DOHH2 (cell line): ENCODE measurements around the gene PRKCE.

Experiments
- H3F3A ChIP-seq: fragments of 200-600 bp; sonication (generic), shearing (Covaris generic); 2 replicates; pipeline ENCODE4 v1.6.0; 2016; ENCODE audit warnings: antibody characterized with exemption, mild to moderate bottlenecking; ENCODE audit not compliant: control insufficient read depth, insufficient read depth
- H3K27ac ChIP-seq: fragments of 200-600 bp; sonication (generic); 2 replicates; pipeline ENCODE4 v1.5.1; 2014; ENCODE audit warnings: low read depth, mild to moderate bottlenecking, low read length, moderate library complexity
- H3K27me3 ChIP-seq: fragments of 200-600 bp; sonication (generic); 2 replicates; pipeline ENCODE4 v1.6.1; 2014; ENCODE audit warnings: mild to moderate bottlenecking, low read length, mixed read lengths; ENCODE audit not compliant: control insufficient read depth
- H3K36me3 ChIP-seq: fragments of 200-600 bp; sonication (generic); 2 replicates; pipeline ENCODE4 v1.6.1; 2014; ENCODE audit warnings: mild to moderate bottlenecking, low read length, moderate library complexity, mixed read lengths; ENCODE audit not compliant: control insufficient read depth
- H3K4me1 ChIP-seq: fragments of 200-600 bp; sonication (generic); 2 replicates; pipeline ENCODE4 v1.6.1; 2014; ENCODE audit warnings: mild to moderate bottlenecking, low read length, mixed read lengths; ENCODE audit not compliant: control insufficient read depth
- H3K4me2 ChIP-seq: fragments of 200-600 bp; sonication (generic); 2 replicates; pipeline ENCODE4 v1.6.0; 2014; ENCODE audit warnings: mild to moderate bottlenecking, low read length, moderate library complexity
- H3K4me3 ChIP-seq: fragments of 200-600 bp; sonication (generic); 2 replicates; pipeline ENCODE4 v1.5.1; 2014; ENCODE audit warnings: mild to moderate bottlenecking, low read length, mixed read lengths
- H3K79me2 ChIP-seq: fragments of 200-600 bp; sonication (generic); 2 replicates; pipeline ENCODE4 v1.6.1; 2014; ENCODE audit warnings: mild to moderate bottlenecking, low read length, mixed read lengths; ENCODE audit not compliant: control insufficient read depth
- H3K9me2 ChIP-seq: fragments of 200-600 bp; sonication (generic); replicated peaks from 2 replicates; pipeline ENCODE4 v1.6.1; 2014; ENCODE audit warnings: mild to moderate bottlenecking, low read length, mixed read lengths; ENCODE audit not compliant: control insufficient read depth
- H3K9me3 ChIP-seq: fragments of 200-600 bp; sonication (generic); 2 replicates; pipeline ENCODE4 v1.6.1; 2014; ENCODE audit warnings: antibody characterized with exemption, low read length, mixed read lengths; ENCODE audit not compliant: control insufficient read depth, insufficient read depth
- H4K20me1 ChIP-seq: fragments of 200-600 bp; sonication (generic); 2 replicates; pipeline ENCODE4 v1.6.0; 2014; ENCODE audit warnings: low read depth, mild to moderate bottlenecking, antibody characterized with exemption, low read length, moderate library complexity; ENCODE audit not compliant: control insufficient read depth, insufficient read depth
- CTCF ChIP-seq: fragments of 200-600 bp; sonication (generic); IDR thresholded peaks from one replicate; pipeline ENCODE4 v1.5.1; 2014; ENCODE audit warnings: antibody characterized with exemption, mild to moderate bottlenecking, low read depth, low read length; ENCODE audit not compliant: poor library complexity, severe bottlenecking
- EZH2phosphoT487 ChIP-seq: fragments of 200-600 bp; sonication (generic); IDR thresholded peaks from 2 replicates; pipeline ENCODE4 v1.6.1; 2017; ENCODE audit warnings: borderline replicate concordance, mild to moderate bottlenecking, antibody characterized with exemption, low read length, moderate library complexity, mixed read lengths

PRKCE gene

DNA sequence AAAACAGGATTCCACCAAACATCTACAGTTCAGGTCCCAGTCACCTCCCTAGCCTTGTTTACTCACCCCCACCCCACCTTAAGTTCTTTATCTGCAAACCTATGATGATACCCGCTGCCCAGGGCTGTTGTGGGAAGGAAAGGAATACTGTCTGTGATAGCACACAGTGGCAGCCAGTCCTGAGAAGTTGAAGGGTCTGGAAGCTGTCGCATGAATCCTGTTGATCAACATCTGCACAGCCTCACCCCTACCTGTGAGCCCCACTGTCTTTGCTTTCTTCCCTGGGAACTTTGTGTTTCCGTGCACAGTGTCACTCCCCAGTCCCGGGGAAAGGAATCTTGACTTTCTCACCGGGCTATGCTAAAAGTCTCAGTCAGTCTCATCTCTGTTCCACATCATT lies 485.0 kb downstream of the PRKCE start:
- Histone ChIP-seq H3K27me3 (no peaks in the 10 kb centered on the region), H3K27ac (no peak overlapping the region), H3F3A (no peaks in the 10 kb centered on the region), H3K79me2 (no peaks in the 10 kb centered on the region), H3K4me2 (no peak overlapping the region), H3K4me3 (no peak overlapping the region), H3K9me3 (no peaks in the 10 kb centered on the region), H4K20me1 (no peaks in the 10 kb centered on the region), H3K36me3 (no peaks in the 10 kb centered on the region), H3K9me2 (no peaks in the 10 kb centered on the region), H3K4me1 (no peaks in the 10 kb centered on the region)
- TF ChIP-seq CTCF: no peak
- TF ChIP-seq EZH2phosphoT487: no peak

- Histone ChIP-seq H3K4me3 (no peak overlapping the region), H3K36me3 (no peaks in the 10 kb centered on the region), H3K4me2 (no peak overlapping the region), H3K4me1 (no peaks in the 10 kb centered on the region), H3K9me3 (no peaks in the 10 kb centered on the region), H3K27ac (no peak overlapping the region), H4K20me1 (no peaks in the 10 kb centered on the region), H3F3A (no peaks in the 10 kb centered on the region), H3K27me3 (no peaks in the 10 kb centered on the region), H3K9me2 (no peaks in the 10 kb centered on the region), H3K79me2 (no peaks in the 10 kb centered on the region)
- TF ChIP-seq EZH2phosphoT487: no peak
- no peak for TF ChIP-seq CTCF
Observed at GRCh38 chr2:46136953-46137352, 485.5 kb downstream of the PRKCE start.

DNA sequence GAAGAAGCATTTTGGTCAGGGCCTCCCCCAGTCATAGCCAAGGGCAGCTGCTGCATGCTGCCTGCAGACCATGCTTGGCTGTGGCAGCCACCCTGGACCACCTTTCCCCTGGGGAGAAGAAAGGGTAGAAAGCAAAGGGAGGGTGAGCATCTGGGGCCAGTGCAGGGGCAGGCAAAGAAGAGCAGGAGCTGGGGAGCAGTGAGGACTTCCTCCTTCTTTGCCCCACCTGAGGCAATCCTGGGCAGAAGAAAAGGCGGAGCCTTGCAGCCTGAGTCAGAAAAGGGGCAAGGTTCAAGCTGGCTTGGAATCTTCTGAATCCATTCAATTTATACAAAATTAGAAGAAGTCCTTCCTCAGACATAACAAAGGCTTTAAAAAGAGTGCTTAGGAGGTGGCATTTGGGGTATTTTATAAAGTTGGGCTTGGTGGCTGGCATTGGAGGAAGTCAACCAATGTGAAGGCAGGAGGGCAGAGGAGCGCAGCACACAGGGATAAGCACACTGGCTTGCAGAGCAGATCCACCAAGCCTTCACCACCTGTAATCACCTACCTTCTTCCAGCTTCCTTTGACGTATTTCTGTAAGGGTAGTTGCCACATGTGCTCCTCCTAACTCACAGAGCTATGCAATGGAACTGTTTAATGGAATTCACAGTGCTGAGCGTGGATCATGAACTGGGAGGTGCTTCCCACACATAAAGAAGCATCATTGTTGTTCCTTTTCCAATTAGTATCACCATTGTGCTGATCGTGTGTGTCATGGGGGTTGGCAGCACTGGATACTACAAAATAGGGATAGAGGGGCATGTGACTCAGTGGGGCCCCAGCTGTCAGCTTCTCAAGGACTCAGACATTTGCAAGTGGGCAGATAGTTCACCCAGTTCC lies 491.3 kb downstream of the PRKCE start:
- H3K4me2 ChIP-seq: no peak overlapping the region
- H3K4me1 ChIP-seq: no peaks in the 10 kb centered on the region
- H3K36me3 ChIP-seq: no peaks in the 10 kb centered on the region
- H4K20me1 ChIP-seq: no peaks in the 10 kb centered on the region
- H3K9me3 ChIP-seq: no peaks in the 10 kb centered on the region
- TF ChIP-seq CTCF (no peak), EZH2phosphoT487 (no peak)
- H3K27me3 ChIP-seq: no peaks in the 10 kb centered on the region
- H3K4me3 ChIP-seq: no peak overlapping the region
- H3K79me2 ChIP-seq: no peaks in the 10 kb centered on the region
- H3K9me2 ChIP-seq: no peaks in the 10 kb centered on the region
- no peak overlapping the region for H3K27ac ChIP-seq
- no peaks in the 10 kb centered on the region for H3F3A ChIP-seq
